Stimulated activated CD8-positive, alpha-beta memory T cell treated with anti-CD3 and anti-CD28 coated beads, Interleukin-2, amount 100 ng/mL, for 48 hours (primary cell): ENCODE results near the gene ATP5F1E.

ENCODE experiments used
- DNase-seq, 2 donors: peaks; one replicate each; pipeline ENCODE4 v3.0.0-alpha.2; 2020; ENCODE audit warnings: low read depth in 2 of 2

ATP5F1E gene

GRCh38 chr20:59032023-59032712 lies at the start of gene ATP5F1E:
Gene ATP5F1E (minus strand): TSS chr20:59032335. CDS start chr20:59032251, 84 bp downstream.
- peak; percentile 95 to 97 for DNase-seq

- no peak for DNase-seq
Observed at GRCh38 chr20:59081036-59081435, 48.9 kb upstream of the ATP5F1E start.

GRCh38 chr20:59078231-59078630 lies 46.1 kb upstream of the ATP5F1E start:
- no peak for DNase-seq

GRCh38 chr20:59077705-59078104 lies 45.6 kb upstream of the ATP5F1E start:
- no peak for DNase-seq

- peak in 1 of 2 donors; percentile 3 for DNase-seq
Observed at GRCh38 chr20:59075934-59076508, 43.9 kb upstream of the ATP5F1E start.

- DNase-seq, result no peak
Observed at GRCh38 chr20:59074456-59074855, 42.3 kb upstream of the ATP5F1E start.

- no peak for DNase-seq
Observed at GRCh38 chr20:59073582-59073981, 41.4 kb upstream of the ATP5F1E start.

GRCh38 chr20:59071216-59071615 lies 39.1 kb upstream of the ATP5F1E start:
- DNase-seq, result no peak

- no peak for DNase-seq
Observed at GRCh38 chr20:59069026-59069425, 36.9 kb upstream of the ATP5F1E start.

- no peak for DNase-seq
Observed at GRCh38 chr20:59068534-59068933, 36.4 kb upstream of the ATP5F1E start.

- DNase-seq, result no peak
Observed at GRCh38 chr20:59064214-59064722, 32.1 kb upstream of the ATP5F1E start.

- DNase-seq, result no peak
Observed at GRCh38 chr20:59063358-59064213, 31.5 kb upstream of the ATP5F1E start.

GRCh38 chr20:59062081-59062480 lies 29.9 kb upstream of the ATP5F1E start:
- DNase-seq, result no peak

- no peak for DNase-seq
Observed at GRCh38 chr20:59055302-59055701, 23.2 kb upstream of the ATP5F1E start.

GRCh38 chr20:59051666-59052185 lies 19.6 kb upstream of the ATP5F1E start:
- no peak for DNase-seq

- DNase-seq, result no peak
Observed at GRCh38 chr20:59050437-59050836, 18.3 kb upstream of the ATP5F1E start.

- no peak for DNase-seq
Observed at GRCh38 chr20:59048681-59049030, 16.5 kb upstream of the ATP5F1E start.

- DNase-seq, result no peak
Observed at GRCh38 chr20:59047938-59048680, 16.0 kb upstream of the ATP5F1E start.

- DNase-seq, result no peak
Observed at GRCh38 chr20:59046862-59047261, 14.7 kb upstream of the ATP5F1E start.

GRCh38 chr20:59044796-59045195 lies 12.7 kb upstream of the ATP5F1E start:
- DNase-seq, result no peak

GRCh38 chr20:59044295-59044694 lies 12.2 kb upstream of the ATP5F1E start:
- DNase-seq, result no peak

GRCh38 chr20:59043698-59044097 lies 11.6 kb upstream of the ATP5F1E start:
- DNase-seq, result no peak
